ENCODE data around the gene SH2D3A. TPM values are rescaled to one million over a fixed set of nuclear protein-coding genes. Genes with fewer than 3 reads are reported as not detected.
"Not testable (repeated sequence)": the region's sequence is repeated elsewhere in the genome, so short reads cannot be mapped to it uniquely, and the experiment has no call there.

SH2D3A gene
- total RNA-seq, 1 experiment from 2014 or later, result 0.95 TPM

- DNase-seq (ENCODE audit: low spot score), result no peak
- Histone ChIP-seq H3K4me1 (ENCODE audit: insufficient read depth, low read length, poor library complexity, severe bottlenecking) (peaks cover 9% of the 10 kb centered on the region), H3K4me3 (ENCODE audit: low read depth, low read length, poor library complexity, severe bottlenecking) (no peak overlapping the region), H3K27me3 (replicated peaks; ENCODE audit: insufficient read depth, low read depth, low read length, poor library complexity) (no peaks in the 10 kb centered on the region), H3K36me3 (ENCODE audit: insufficient read depth, low read length, poor library complexity, severe bottlenecking) (peaks cover 73% of the 10 kb centered on the region), H3K9me3 (ENCODE audit: low read depth, low read length, poor library complexity, severe bottlenecking) (no peaks in the 10 kb centered on the region), H3K27ac (ENCODE audit: low read depth, low read length, poor library complexity, severe bottlenecking) (no peak overlapping the region)
- ChIA-PET POLR2A (ENCODE audit: low non-redundant PET) (no interaction called here), CTCF (no interaction called here)
- no TSS peak for BruUV-seq (replicated peaks)
- TF ChIP-seq, protein P1, sequence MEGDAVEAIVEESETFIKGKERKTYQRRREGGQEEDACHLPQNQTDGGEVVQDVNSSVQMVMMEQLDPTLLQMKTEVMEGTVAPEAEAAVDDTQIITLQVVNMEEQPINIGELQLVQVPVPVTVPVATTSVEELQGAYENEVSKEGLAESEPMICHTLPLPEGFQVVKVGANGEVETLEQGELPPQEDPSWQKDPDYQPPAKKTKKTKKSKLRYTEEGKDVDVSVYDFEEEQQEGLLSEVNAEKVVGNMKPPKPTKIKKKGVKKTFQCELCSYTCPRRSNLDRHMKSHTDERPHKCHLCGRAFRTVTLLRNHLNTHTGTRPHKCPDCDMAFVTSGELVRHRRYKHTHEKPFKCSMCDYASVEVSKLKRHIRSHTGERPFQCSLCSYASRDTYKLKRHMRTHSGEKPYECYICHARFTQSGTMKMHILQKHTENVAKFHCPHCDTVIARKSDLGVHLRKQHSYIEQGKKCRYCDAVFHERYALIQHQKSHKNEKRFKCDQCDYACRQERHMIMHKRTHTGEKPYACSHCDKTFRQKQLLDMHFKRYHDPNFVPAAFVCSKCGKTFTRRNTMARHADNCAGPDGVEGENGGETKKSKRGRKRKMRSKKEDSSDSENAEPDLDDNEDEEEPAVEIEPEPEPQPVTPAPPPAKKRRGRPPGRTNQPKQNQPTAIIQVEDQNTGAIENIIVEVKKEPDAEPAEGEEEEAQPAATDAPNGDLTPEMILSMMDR (conservative IDR thresholded peaks at IDR 0.05; ENCODE audit: low read depth, low read length), result no peak
- TF ChIP-seq EZH2 (IDR thresholded peaks at IDR 0.05; ENCODE audit: borderline replicate concordance, low read depth, low read length, poor library complexity, severe bottlenecking), result no peak
- intact Hi-C loops (cut with micrococcal nuclease; ENCODE audit: unreplicated experiment), result loop anchor here (5.0 kb wide), 1 partner anchor 233 kb away; no protein-coding TSS in a partner anchor
Observed at GRCh38 chr19:6750062-6750461, 17.2 kb downstream of the SH2D3A start.

GRCh38 chr19:6748543-6748942 is 18.7 kb downstream of the SH2D3A start:
- H3K4me3 ChIP-seq (ENCODE audit: low read depth, low read length, poor library complexity, severe bottlenecking); intact Hi-C loops (cut with micrococcal nuclease; ENCODE audit: unreplicated experiment); BruUV-seq (replicated peaks); CTCF ChIA-PET; H3K9me3 ChIP-seq (ENCODE audit: low read depth, low read length, poor library complexity, severe bottlenecking); H3K27ac ChIP-seq (ENCODE audit: low read depth, low read length, poor library complexity, severe bottlenecking); H3K27me3 ChIP-seq (replicated peaks; ENCODE audit: insufficient read depth, low read depth, low read length, poor library complexity); POLR2A ChIA-PET (ENCODE audit: low non-redundant PET); DNase-seq (ENCODE audit: low spot score): not testable (repeated sequence)
- Histone ChIP-seq H3K4me1 (ENCODE audit: insufficient read depth, low read length, poor library complexity, severe bottlenecking) (peaks cover 24% of the 10 kb centered on the region), H3K36me3 (ENCODE audit: insufficient read depth, low read length, poor library complexity, severe bottlenecking) (peaks cover 88% of the 10 kb centered on the region)

DNA sequence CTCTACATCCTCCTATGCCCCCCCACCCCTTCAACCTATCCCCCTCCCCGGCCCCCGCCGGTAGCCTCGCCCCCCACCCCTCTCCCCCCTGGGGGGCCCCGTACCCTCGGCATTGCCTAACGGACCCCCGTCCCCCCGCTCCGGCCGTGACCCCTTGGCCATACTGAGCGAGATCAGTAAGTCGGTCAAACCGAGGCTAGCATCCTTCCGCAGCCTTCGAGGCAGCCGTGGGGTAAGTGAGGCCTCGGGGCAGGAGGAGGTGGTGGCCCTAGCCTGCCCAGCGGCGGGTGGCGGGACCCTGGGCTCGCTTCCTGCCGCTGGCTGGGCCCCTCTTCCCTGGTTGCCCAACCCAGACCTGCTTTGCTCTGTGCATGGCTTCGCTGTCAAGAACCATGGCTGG is 21.3 kb downstream of the SH2D3A start:
- BruUV-seq (replicated peaks), result no TSS peak
- intact Hi-C loops (cut with micrococcal nuclease; ENCODE audit: unreplicated experiment), result no loop called here
- no peak overlapping the region for H3K27ac ChIP-seq (ENCODE audit: low read depth, low read length, poor library complexity, severe bottlenecking)
- no peak for DNase-seq (ENCODE audit: low spot score)
- ChIA-PET CTCF (no interaction called here), POLR2A (ENCODE audit: low non-redundant PET) (no interaction called here)
- TF ChIP-seq, protein P1 (conservative IDR thresholded peaks at IDR 0.05; ENCODE audit: low read depth, low read length), result no peak
- no peak for TF ChIP-seq EZH2 (IDR thresholded peaks at IDR 0.05; ENCODE audit: borderline replicate concordance, low read depth, low read length, poor library complexity, severe bottlenecking)
- peaks cover 84% of the 10 kb centered on the region for H3K36me3 ChIP-seq (ENCODE audit: insufficient read depth, low read length, poor library complexity, severe bottlenecking)
- no peak overlapping the region for H3K4me3 ChIP-seq (ENCODE audit: low read depth, low read length, poor library complexity, severe bottlenecking)
- H3K27me3 ChIP-seq (replicated peaks; ENCODE audit: insufficient read depth, low read depth, low read length, poor library complexity), result no peaks in the 10 kb centered on the region
- H3K4me1 ChIP-seq (ENCODE audit: insufficient read depth, low read length, poor library complexity, severe bottlenecking), result peaks cover 29% of the 10 kb centered on the region
- no peaks in the 10 kb centered on the region for H3K9me3 ChIP-seq (ENCODE audit: low read depth, low read length, poor library complexity, severe bottlenecking)

All from A673 (cell line).